Measurements from ENCODE around the gene STXBP6.
"Not testable (repeated sequence)": the region's sequence is repeated elsewhere in the genome, so short reads cannot be mapped to it uniquely, and the experiment has no call there.

Gene STXBP6

GRCh38 chr14:24982472-24983155 lies 67.3 kb downstream of the STXBP6 start:
- no peak for DNase-seq

GRCh38 chr14:24979725-24980239 lies 70.2 kb downstream of the STXBP6 start:
- DNase-seq = no peak

- no peak for DNase-seq
These were observed 70.9 kb downstream of the STXBP6 start for GRCh38 chr14:24978862-24979724.

GRCh38 chr14:24976602-24977001 lies 73.3 kb downstream of the STXBP6 start:
- DNase-seq = no peak

- DNase-seq = no peak
These were observed 74.6 kb downstream of the STXBP6 start for GRCh38 chr14:24975393-24975792.

- no peak for DNase-seq
These were observed 75.2 kb downstream of the STXBP6 start for GRCh38 chr14:24974591-24975374.

GRCh38 chr14:24972844-24973243 lies 77.1 kb downstream of the STXBP6 start:
- no peak for DNase-seq

- DNase-seq = no peak
These were observed 78.7 kb downstream of the STXBP6 start for GRCh38 chr14:24971255-24971654.

GRCh38 chr14:24966579-24966964 lies 83.4 kb downstream of the STXBP6 start:
- no peak for DNase-seq

- DNase-seq = no peak
These were observed 83.9 kb downstream of the STXBP6 start for GRCh38 chr14:24965934-24966578.

GRCh38 chr14:24965578-24965933 lies 84.4 kb downstream of the STXBP6 start:
- no peak for DNase-seq

- no peak for DNase-seq
These were observed 85.4 kb downstream of the STXBP6 start for GRCh38 chr14:24964591-24964990.

- DNase-seq = no peak
These were observed 85.9 kb downstream of the STXBP6 start for GRCh38 chr14:24964048-24964447.

- not testable (repeated sequence) for DNase-seq
These were observed 87.8 kb downstream of the STXBP6 start for GRCh38 chr14:24962118-24962517.

- no peak for DNase-seq
These were observed 89.1 kb downstream of the STXBP6 start for GRCh38 chr14:24960816-24961215.

- DNase-seq = no peak
These were observed 90.1 kb downstream of the STXBP6 start for GRCh38 chr14:24959791-24960331.

GRCh38 chr14:24958271-24958670 lies 91.7 kb downstream of the STXBP6 start:
- DNase-seq = no peak

GRCh38 chr14:24957814-24958213 lies 92.1 kb downstream of the STXBP6 start:
- no peak for DNase-seq

GRCh38 chr14:24956104-24956503 lies 93.8 kb downstream of the STXBP6 start:
- DNase-seq = no peak

- DNase-seq = no peak
These were observed 95.3 kb downstream of the STXBP6 start for GRCh38 chr14:24954700-24955037.

GRCh38 chr14:24954037-24954699 lies 95.8 kb downstream of the STXBP6 start:
- no peak for DNase-seq
